GM04503 (cell line): Measurements from ENCODE around the gene ENAH.
"Not testable (repeated sequence)": the region's sequence is repeated elsewhere in the genome, so short reads cannot be mapped to it uniquely, and the experiment has no call there.

Source experiments
- DNase-seq: peaks from one replicate; pipeline ENCODE4 v3.0.0-alpha.2; 2012; ENCODE audit warnings: low read depth

Gene ENAH

GRCh38 chr1:225674381-225674780 is 21.5 kb upstream of the ENAH start:
- DNase-seq = no peak

GRCh38 chr1:225670806-225671733 is 18.1 kb upstream of the ENAH start:
- no peak for DNase-seq

- DNase-seq = no peak
These were observed 17.4 kb upstream of the ENAH start for GRCh38 chr1:225670356-225670755.

- no peak for DNase-seq
These were observed 15.3 kb upstream of the ENAH start for GRCh38 chr1:225668222-225668621.

- no peak for DNase-seq
These were observed 14.4 kb upstream of the ENAH start for GRCh38 chr1:225667362-225667761.

- no peak for DNase-seq
These were observed 13.6 kb upstream of the ENAH start for GRCh38 chr1:225666495-225666894.

GRCh38 chr1:225664762-225665161 is 11.8 kb upstream of the ENAH start:
- DNase-seq = no peak

GRCh38 chr1:225662155-225662554 is 9.2 kb upstream of the ENAH start:
- DNase-seq = no peak

GRCh38 chr1:225660544-225660946 is 7.6 kb upstream of the ENAH start:
- no peak for DNase-seq

GRCh38 chr1:225658041-225658440 is 5.1 kb upstream of the ENAH start:
- DNase-seq = no peak

- DNase-seq = no peak
These were observed 4.6 kb upstream of the ENAH start for GRCh38 chr1:225657462-225657989.

GRCh38 chr1:225656259-225656655 is 3.3 kb upstream of the ENAH start:
- DNase-seq = not testable (repeated sequence)

GRCh38 chr1:225655509-225656258 is 2.8 kb upstream of the ENAH start:
- DNase-seq = peak; percentile 95

- no peak for DNase-seq
These were observed 2.0 kb upstream of the ENAH start for GRCh38 chr1:225654688-225655508.

GRCh38 chr1:225654277-225654597 is 1.3 kb upstream of the ENAH start:
- no peak for DNase-seq

- DNase-seq = no peak
These were observed 747 bp upstream of the ENAH start for GRCh38 chr1:225653463-225654276.

GRCh38 chr1:225651872-225652728 is 823 bp downstream of the ENAH start:
- no peak for DNase-seq

GRCh38 chr1:225651376-225651871 is 1.5 kb downstream of the ENAH start:
- no peak for DNase-seq

- DNase-seq = no peak
These were observed 2.7 kb downstream of the ENAH start for GRCh38 chr1:225650179-225650578.
